GM19467 (cell line): ENCODE data around the gene MANBA.

Source experiments
- ATAC-seq: cut with Tn5 transposase; IDR thresholded peaks from one replicate; pipeline ENCODE4 v1.9.1; 2021; ENCODE audit warnings: mild to moderate bottlenecking, moderate library complexity; ENCODE audit not compliant: unreplicated experiment

MANBA gene

DNA sequence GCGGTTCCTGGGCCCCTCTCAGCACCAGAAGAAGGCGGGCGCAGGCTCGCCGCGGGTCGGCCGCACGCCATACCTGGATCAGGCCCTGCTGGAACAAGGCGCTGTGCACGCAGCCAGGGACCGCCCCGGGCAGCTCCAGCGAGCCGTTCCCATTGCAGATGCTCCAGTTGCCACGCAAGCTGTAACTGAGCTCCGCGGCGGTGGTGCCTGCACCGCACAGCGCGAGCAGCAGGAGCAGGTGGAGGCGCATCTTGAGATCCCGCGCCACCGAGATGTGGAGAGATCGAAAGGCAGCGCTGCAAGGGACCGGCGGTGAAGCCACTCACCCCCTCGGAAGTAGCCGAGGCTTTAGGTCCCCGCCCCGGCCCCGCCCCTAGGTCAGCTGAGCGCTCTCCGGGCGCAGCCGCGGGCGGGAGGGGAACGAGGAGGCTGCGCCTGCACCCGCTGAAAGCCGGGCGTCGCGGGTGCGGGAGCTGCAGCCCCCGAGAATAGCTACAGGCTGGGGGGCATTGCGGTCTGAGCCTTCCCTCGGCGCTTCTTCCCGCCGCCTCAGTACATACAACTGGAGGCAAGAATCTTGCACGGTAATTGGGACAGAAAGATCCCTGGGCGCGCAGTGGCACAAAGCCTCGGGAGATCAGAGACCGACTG, at the start of gene MANBA:
TSS of gene MANBA (minus strand) at position 324 of the 651 bp plus-strand sequence. CDS start at position 250, 74 bp downstream.
- peak; percentile 91 for ATAC-seq

DNA sequence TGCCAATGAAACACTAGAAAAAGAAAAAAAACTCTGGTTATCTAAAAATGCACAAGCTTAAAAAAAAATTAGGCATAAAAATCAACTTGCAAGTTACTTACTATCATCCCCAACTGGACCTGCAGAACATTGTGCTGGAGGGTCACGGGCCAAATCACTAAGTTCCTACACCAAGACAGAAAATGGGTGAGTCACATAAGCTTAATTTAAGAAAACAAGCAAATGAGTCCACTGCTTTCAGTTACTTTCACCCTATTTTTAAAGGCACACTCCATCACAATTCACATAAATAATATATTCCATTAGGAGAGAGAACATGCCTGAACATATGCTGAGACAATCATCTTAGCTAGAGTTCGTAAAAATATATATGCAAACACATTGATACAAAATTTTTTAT, 48.9 kb upstream of the MANBA start:
- ATAC-seq = no peak

DNA sequence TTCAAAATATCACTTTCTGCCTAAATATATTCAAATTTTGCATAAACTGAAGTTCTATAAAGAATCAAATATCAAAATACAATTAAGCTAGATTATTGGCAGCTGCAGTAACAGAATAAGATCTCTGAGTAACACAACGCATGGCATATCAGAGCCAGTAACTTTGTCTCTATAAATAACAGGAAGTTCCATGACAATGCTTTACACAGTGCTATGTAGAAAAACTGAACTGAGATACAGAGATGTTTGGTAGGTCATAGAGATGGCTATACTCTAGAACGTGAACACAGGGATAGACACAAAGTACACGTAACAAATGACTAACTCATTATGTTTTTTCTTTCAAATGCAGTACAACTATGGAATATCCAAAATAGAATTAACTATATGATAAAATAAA, 48.4 kb upstream of the MANBA start:
- peak; percentile 46 for ATAC-seq

- no peak for ATAC-seq
These were observed 47.2 kb upstream of the MANBA start for GRCh38 chr4:102808009-102808408.

DNA sequence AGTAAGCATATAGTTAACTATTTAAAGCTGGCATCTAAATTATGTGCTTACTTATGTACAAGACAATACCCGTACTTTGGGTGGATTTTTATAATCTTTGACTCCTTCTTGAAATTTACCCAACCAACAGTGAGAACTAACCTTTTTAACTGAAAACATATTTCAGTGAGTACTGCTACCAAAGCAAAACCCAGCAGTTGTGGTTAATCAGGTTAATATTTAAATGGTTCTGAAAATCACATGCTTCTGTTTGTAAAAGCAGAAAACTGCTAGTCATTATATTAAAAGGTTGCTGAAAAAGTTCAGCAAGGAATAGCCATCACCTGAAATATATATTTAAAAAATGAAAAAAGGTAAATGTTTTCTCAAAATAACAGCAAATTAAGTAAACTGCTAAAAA, 46.6 kb upstream of the MANBA start:
- ATAC-seq = no peak

- ATAC-seq = no peak
These were observed 39.0 kb upstream of the MANBA start for GRCh38 chr4:102799816-102800215.

GRCh38 chr4:102794999-102795398, 34.2 kb upstream of the MANBA start:
- no peak for ATAC-seq

- ATAC-seq = no peak
These were observed 31.7 kb upstream of the MANBA start for GRCh38 chr4:102792361-102792936.

DNA sequence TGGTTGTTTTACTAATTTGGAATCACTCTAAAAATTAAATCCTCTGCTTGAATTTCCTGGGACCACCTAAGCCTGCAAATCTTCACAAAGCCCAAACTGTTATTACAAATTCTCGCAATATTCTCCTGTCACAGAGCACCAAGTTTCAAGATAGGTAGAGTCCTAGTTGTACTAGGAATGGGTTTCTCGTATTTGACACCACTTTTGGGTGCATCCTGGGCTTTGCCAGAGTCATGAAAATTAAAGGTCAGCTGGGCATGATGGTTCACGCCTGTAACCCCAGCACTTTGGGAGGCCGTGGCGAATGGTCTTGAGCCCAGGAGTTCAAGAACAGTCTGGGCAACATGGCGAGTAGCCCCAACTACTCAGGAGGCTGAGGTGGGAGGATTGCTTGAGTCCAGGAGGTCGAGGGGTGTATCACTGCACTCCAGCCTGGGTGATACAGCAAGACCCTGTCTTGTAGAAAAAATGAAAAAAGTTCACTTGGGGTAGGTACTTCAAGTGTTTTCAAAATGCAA, 30.6 kb upstream of the MANBA start:
- ATAC-seq = no peak

- ATAC-seq = no peak
These were observed 28.5 kb upstream of the MANBA start for GRCh38 chr4:102789317-102789717.

DNA sequence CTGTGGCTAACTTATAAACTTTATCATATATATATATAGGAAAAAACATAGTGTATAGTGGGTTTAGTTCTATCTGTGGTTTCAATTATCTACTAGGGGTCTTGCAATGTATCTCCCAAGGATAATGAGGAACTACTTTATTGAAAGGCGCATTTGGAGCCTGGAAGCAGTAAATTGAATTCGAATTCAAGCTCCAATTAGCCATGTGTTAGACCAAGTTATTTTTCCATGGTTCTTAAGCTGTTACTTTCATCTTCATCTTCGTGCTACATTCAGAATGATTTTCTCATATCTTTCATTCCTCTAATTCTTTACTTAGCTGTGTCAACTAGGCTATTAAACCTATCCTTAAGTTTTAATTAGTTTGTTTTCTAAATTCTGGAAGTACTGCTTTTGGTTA, 27.2 kb upstream of the MANBA start:
- ATAC-seq = no peak

DNA sequence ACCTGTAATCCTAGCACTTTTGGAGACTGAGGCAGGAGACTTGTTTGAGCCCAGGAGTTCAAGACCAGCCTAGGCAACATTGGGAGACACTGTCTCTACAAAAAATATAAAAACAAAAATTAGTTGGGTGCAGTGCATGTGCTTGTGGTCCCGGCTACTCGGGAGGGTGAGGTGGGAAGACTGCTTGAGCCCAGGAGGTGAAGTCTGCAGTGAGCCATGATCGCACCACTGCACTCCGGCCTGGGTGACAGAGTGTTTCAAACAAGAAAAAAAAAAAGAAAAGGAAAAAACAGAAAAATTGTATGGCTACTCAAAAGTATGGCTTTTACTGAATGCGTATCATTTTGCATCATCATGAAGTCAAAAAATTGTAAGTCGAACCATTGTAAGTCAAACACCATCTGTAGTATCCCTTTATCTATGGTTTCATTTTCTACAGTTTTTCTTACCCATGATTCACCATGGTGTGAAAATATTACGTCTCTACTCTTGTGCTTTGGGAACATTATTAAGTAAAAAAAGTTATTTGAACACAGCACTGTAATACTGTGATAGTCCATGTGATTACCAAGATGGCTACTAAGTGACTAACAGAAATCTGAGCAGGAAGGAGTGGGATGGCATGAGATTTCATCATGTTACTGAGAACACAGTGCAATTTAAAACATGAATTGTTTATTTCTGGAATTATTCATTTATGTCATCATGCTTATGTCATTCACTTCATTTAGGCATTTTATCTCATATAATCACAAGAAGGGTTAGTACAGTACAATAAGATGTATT, 26.5 kb upstream of the MANBA start:
- ATAC-seq = no peak

DNA sequence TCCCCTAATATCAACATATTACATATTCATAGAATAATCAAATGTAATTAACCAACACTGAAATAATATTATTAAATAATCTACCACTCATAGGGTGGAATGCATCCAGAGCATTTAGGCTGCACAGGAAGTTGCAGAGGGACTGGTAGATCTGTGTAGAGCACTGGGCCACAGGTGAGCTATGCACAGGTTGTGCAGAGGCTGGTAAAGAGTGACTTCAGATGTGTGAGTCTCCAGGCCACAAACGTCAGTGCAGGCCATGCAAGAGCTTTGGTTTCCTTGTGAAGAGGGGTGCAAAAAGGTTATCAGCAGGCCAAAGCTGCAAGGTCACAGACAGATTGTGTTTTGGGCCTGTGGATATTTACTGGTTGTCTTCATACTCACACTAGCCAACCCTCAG, 25.5 kb upstream of the MANBA start:
- no peak for ATAC-seq

- ATAC-seq = no peak
These were observed 22.2 kb upstream of the MANBA start for GRCh38 chr4:102783006-102783405.

DNA sequence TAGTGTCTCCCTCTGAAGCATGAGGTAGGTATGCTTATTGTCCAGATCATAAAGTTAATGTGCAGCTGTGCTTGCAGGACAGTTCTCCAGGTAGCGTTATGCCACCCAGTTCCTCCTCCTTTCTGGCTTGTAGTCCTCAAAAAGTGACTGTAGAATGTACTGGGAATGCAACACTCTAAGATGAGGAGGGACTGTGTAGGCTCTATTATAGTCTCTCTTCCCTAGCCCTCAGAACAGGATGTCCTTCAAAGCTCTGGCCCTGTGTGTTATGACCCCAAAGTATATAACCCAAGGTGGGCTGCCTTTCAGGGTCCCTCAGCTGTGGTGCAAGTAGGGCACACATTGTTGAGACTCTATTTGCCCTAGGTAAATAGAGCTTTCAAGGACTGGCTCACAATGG, 20.8 kb upstream of the MANBA start:
- no peak for ATAC-seq

GRCh38 chr4:102780476-102781144, 19.8 kb upstream of the MANBA start:
- no peak for ATAC-seq

DNA sequence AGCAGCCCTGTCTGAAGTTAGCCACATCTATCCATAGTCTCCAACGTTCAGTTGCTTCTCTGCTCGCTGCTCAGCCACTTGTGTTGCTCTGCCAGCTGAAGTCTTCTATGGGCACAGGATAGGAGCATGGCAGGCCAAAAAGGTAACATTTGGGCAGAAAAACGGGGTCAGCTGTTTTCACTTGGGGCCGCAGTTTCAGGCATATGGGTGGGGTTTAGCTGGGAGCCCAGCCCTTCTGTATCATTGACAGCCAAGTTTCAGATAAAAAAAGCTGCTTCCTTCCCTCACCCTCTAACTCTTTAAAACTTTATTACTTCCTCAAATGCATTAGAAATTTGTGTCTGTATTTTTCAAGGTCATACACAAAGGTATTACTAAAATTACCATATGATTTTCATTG, 18.4 kb upstream of the MANBA start:
- no peak for ATAC-seq

DNA sequence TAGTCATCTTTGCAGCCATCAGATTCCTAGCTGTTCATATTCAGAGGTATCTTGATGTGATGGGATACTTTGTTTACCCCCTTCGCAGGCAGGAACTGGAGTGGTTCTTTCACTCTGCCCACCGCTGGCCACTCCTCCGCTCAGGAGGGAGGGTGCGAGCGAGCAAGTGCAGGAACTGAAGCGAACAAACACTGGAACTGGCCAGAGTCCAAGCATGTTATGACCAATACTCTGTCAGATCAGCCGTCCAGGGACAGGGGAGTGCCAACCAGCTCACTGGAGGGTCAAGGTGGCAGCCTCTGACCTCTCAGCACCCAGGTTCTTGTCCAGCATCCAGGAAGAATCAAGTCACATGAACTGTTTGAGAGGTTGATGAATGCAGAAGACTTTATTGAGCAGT, 18.0 kb upstream of the MANBA start:
- ATAC-seq = no peak

DNA sequence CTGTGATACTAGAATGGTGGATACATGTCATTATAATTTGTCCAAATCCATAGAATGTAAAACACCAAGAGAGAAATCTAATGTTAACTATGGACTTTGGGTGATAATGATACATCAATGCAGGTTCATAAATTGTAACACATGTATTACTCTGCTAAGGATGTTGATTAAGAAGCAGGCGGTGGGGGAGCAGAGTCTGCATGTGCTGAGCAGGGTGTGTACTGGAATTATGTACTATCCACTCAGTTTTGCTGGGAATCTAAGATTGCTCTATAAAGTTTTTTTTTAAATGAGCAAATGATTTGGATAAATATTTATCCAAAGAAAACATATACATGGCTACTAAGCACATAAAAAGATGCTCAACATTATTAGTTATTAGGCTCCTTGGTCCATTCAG, 15.0 kb upstream of the MANBA start:
- no peak for ATAC-seq

- ATAC-seq = no peak
These were observed 13.5 kb upstream of the MANBA start for GRCh38 chr4:102774254-102774653.

GRCh38 chr4:102772738-102773340, 12.1 kb upstream of the MANBA start:
- no peak for ATAC-seq
